ENCODE results near the gene CD99. TPM values are rescaled to one million over a fixed set of nuclear protein-coding genes. Genes with fewer than 3 reads are reported as not detected.

CD99 gene
- total and polyA plus RNA-seq, 2 experiments from 2014 or later = 505 to 975 TPM

GRCh38 chrX:2715066-2715600 is 24.0 kb downstream of the CD99 start:
- no peak for DNase-seq
- Histone ChIP-seq H3K27me3 (replicated peaks; ENCODE audit: insufficient read depth) (no peaks in the 10 kb centered on the region), H3K27ac (no peak overlapping the region), H3K9ac (no peak overlapping the region), H3F3A (ENCODE audit: insufficient read depth) (peaks cover 41% of the 10 kb centered on the region), H3K36me3 (ENCODE audit: low read depth) (peaks cover 24% of the 10 kb centered on the region), H4K20me1 (ENCODE audit: insufficient read depth) (0 out of 2 replicates have a peak, but pooled peaks cover 12% of the 10 kb centered on the region), H3K9me2 (ENCODE audit: insufficient read depth) (no peaks in the 10 kb centered on the region), H3K4me1 (ENCODE audit: insufficient read depth) (peaks cover 7% of the 10 kb centered on the region), H3K4me3 (no peak overlapping the region), H3K9me3 (ENCODE audit: low read depth) (no peaks in the 10 kb centered on the region), H2AFZ (no peak overlapping the region), H3K79me2 (ENCODE audit: insufficient read depth) (peaks cover 96% of the 10 kb centered on the region), H3K4me2 (ENCODE audit: unreplicated experiment) (no peak overlapping the region)
- WGBS, 2 experiments (ENCODE audit: low coverage in 1 of 2, low lambda C conversion rate in 2 of 2, missing lambda C conversion rate in 2 of 2) = 89 to 91% methylated on average over 11 of the region's 11 CpGs
- in situ Hi-C loops (cut with MboI) = no loop called here
- TF ChIP-seq EZH2 (IDR thresholded peaks at IDR 0.05; ENCODE audit: insufficient read depth, poor library complexity, severe bottlenecking) (no peak), EZH2phosphoT487 (IDR thresholded peaks at IDR 0.05; ENCODE audit: insufficient read depth, low read depth) (no peak)

- peaks cover 43% of the 10 kb centered on the region for H3K36me3 ChIP-seq (ENCODE audit: low read depth)
These were observed 26.2 kb downstream of the CD99 start for GRCh38 chrX:2717312-2717711.

GRCh38 chrX:2718821-2719220 is 27.7 kb downstream of the CD99 start:
- Histone ChIP-seq H3K27me3 (replicated peaks; ENCODE audit: insufficient read depth) (no peaks in the 10 kb centered on the region), H3K9me2 (ENCODE audit: insufficient read depth) (no peaks in the 10 kb centered on the region), H3K27ac (no peak overlapping the region), H3K4me1 (ENCODE audit: insufficient read depth) (no peaks in the 10 kb centered on the region), H3K79me2 (ENCODE audit: insufficient read depth) (peaks cover 89% of the 10 kb centered on the region), H3K4me3 (no peak overlapping the region), H2AFZ (no peak overlapping the region), H4K20me1 (ENCODE audit: insufficient read depth) (0 out of 2 replicates have a peak, but pooled peaks cover 2% of the 10 kb centered on the region), H3K4me2 (ENCODE audit: unreplicated experiment) (no peak overlapping the region), H3F3A (ENCODE audit: insufficient read depth) (peaks cover 8% of the 10 kb centered on the region), H3K9ac (no peak overlapping the region), H3K9me3 (ENCODE audit: low read depth) (no peaks in the 10 kb centered on the region), H3K36me3 (ENCODE audit: low read depth) (peaks cover 58% of the 10 kb centered on the region)
- TF ChIP-seq EZH2phosphoT487 (IDR thresholded peaks at IDR 0.05; ENCODE audit: insufficient read depth, low read depth) (no peak), EZH2 (IDR thresholded peaks at IDR 0.05; ENCODE audit: insufficient read depth, poor library complexity, severe bottlenecking) (no peak)
- DNase-seq = no peak
- in situ Hi-C loops (cut with MboI) = no loop called here
- WGBS, 2 experiments (ENCODE audit: low coverage in 1 of 2, low lambda C conversion rate in 2 of 2, missing lambda C conversion rate in 2 of 2) = 98% methylated on average over 2 of the region's 2 CpGs

More at GRCh38 chrX:2717312-2717711, 26.2 kb downstream of the CD99 start:
- Histone ChIP-seq H3F3A (ENCODE audit: insufficient read depth) (peaks cover 23% of the 10 kb centered on the region), H3K9me3 (ENCODE audit: low read depth) (no peaks in the 10 kb centered on the region), H4K20me1 (ENCODE audit: insufficient read depth) (0 out of 2 replicates have a peak, but pooled peaks cover 10% of the 10 kb centered on the region), H3K9me2 (ENCODE audit: insufficient read depth) (no peaks in the 10 kb centered on the region), H3K4me2 (ENCODE audit: unreplicated experiment) (no peak overlapping the region), H3K4me3 (no peak overlapping the region), H3K9ac (no peak overlapping the region), H2AFZ (no peak overlapping the region), H3K79me2 (ENCODE audit: insufficient read depth) (peaks cover 94% of the 10 kb centered on the region), H3K27ac (no peak overlapping the region), H3K27me3 (replicated peaks; ENCODE audit: insufficient read depth) (no peaks in the 10 kb centered on the region), H3K4me1 (ENCODE audit: insufficient read depth) (no peaks in the 10 kb centered on the region)
- in situ Hi-C loops (cut with MboI) = no loop called here
- 84 to 86% methylated on average over 5 of the region's 5 CpGs for WGBS, 2 experiments (ENCODE audit: low coverage in 1 of 2, low lambda C conversion rate in 2 of 2, missing lambda C conversion rate in 2 of 2)
- no peak for TF ChIP-seq EZH2phosphoT487 (IDR thresholded peaks at IDR 0.05; ENCODE audit: insufficient read depth, low read depth)
- TF ChIP-seq EZH2 (IDR thresholded peaks at IDR 0.05; ENCODE audit: insufficient read depth, poor library complexity, severe bottlenecking) = no peak
- no peak for DNase-seq

- H3K4me3 ChIP-seq = no peak overlapping the region
- H4K20me1 ChIP-seq (ENCODE audit: insufficient read depth) = no peaks in the 10 kb centered on the region
- peaks cover 64% of the 10 kb centered on the region for H3K36me3 ChIP-seq (ENCODE audit: low read depth)
- in situ Hi-C loops (cut with MboI) = no loop called here
- no peak overlapping the region for H2AFZ ChIP-seq
- no peaks in the 10 kb centered on the region for H3K9me2 ChIP-seq (ENCODE audit: insufficient read depth)
- DNase-seq = no peak
- H3K4me2 ChIP-seq (ENCODE audit: unreplicated experiment) = no peak overlapping the region
- no peaks in the 10 kb centered on the region for H3K4me1 ChIP-seq (ENCODE audit: insufficient read depth)
- H3K27ac ChIP-seq = no peak overlapping the region
- H3K9me3 ChIP-seq (ENCODE audit: low read depth) = no peaks in the 10 kb centered on the region
- TF ChIP-seq EZH2phosphoT487 (IDR thresholded peaks at IDR 0.05; ENCODE audit: insufficient read depth, low read depth) (no peak), EZH2 (IDR thresholded peaks at IDR 0.05; ENCODE audit: insufficient read depth, poor library complexity, severe bottlenecking) (no peak)
- peaks cover 5% of the 10 kb centered on the region; the same call in 1 of the 2 replicates for H3F3A ChIP-seq (ENCODE audit: insufficient read depth)
- 89% methylated on average over 10 of the region's 10 CpGs for WGBS, 2 experiments (ENCODE audit: low coverage in 1 of 2, low lambda C conversion rate in 2 of 2, missing lambda C conversion rate in 2 of 2)
- no peak overlapping the region for H3K9ac ChIP-seq
- peaks cover 78% of the 10 kb centered on the region for H3K79me2 ChIP-seq (ENCODE audit: insufficient read depth)
- H3K27me3 ChIP-seq (replicated peaks; ENCODE audit: insufficient read depth) = no peaks in the 10 kb centered on the region
These were observed 28.8 kb downstream of the CD99 start for GRCh38 chrX:2719774-2720447.

Measured in GM23248 (cell line).